GM12892 (cell line): Measurements from ENCODE around the gene INTS15.

Experiments used
- POLR2A ChIP-seq: IDR thresholded peaks from 2 replicates; pipeline ENCODE4 v1.6.1; 2011; ENCODE audit warnings: low read depth, low read length, control low read depth
- POLR2AphosphoS5 ChIP-seq: IDR thresholded peaks from 2 replicates; pipeline ENCODE4 v1.6.1; 2011; ENCODE audit warnings: low read depth, low read length, control low read depth
- TAF1 ChIP-seq: IDR thresholded peaks from 2 replicates; pipeline ENCODE4 v1.6.1; 2011; ENCODE audit warnings: low read depth, mild to moderate bottlenecking, control low read depth, low read length, borderline replicate concordance

GRCh38 chr7:6622134-6622710 lies 32.4 kb downstream of the INTS15 start:
- no peak for TF ChIP-seq POLR2AphosphoS5
- TF ChIP-seq POLR2A, result no peak
- no peak for TF ChIP-seq TAF1
